Measurements from ENCODE around the gene DNAAF8.
"Not testable (repeated sequence)": the region's sequence is repeated elsewhere in the genome, so short reads cannot be mapped to it uniquely, and the experiment has no call there.

DNAAF8 gene

DNA sequence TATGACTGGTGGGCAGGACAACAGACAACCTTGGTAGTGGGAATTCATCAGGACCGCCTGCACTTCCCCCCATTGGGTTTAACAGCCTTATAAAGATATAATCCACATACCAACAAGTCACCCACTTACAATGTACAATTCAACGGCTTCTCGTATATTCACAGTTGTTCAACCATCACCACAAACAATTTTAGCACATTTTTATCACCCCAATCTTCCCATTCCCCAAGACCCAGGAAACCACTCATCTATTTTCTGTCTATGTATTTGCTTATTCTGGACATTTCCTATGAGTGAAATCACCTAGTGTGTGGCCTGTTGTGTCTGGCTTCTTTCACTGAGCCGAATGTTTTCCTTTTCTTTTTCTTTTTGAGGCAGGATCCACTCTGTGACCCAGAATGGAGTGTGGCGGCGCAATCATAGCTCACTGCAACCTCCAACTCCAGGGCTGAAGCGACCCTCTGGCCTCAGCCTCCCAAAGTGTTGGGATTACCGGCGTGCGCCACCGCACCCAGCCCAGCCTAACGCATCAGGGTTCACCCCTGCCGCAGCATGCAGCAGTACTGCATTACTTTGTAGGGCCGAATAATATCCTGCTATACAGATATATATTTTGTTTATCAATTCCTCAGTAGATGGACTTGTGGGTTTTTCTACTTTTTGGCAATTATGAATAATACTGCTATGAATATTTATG lies 11.1 kb upstream of the DNAAF8 start:
- no peak for DNase-seq (ENCODE audit: low spot score)

DNA sequence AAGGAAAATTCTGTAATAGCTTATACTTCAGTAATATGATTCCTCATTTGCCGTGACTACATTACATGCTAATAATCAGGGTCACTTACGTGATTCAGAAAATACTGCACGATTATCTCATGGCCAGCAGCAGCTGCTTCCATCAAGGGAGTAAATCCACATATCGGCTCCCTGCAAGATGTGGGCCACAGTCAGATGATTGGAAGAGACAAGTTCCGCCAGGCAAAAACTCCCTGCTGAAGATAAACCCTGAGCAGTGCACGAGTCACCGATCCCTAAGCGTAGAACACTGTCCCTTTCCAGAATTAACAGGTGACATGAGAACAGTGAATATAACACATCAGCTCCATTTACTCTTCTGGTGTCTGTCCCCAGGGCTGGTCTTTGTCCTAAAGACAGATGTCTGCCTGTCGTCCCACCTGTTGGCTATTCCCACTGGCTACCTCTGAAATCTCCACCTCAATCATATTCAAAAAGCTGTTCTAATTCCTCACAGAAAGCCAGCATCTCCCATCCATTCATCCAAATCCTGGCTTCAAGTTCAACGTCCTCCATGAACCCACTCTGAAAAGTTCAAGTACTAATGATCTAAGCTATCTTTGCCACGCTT lies 9.6 kb upstream of the DNAAF8 start:
- DNase-seq (ENCODE audit: low spot score) = no peak

DNA sequence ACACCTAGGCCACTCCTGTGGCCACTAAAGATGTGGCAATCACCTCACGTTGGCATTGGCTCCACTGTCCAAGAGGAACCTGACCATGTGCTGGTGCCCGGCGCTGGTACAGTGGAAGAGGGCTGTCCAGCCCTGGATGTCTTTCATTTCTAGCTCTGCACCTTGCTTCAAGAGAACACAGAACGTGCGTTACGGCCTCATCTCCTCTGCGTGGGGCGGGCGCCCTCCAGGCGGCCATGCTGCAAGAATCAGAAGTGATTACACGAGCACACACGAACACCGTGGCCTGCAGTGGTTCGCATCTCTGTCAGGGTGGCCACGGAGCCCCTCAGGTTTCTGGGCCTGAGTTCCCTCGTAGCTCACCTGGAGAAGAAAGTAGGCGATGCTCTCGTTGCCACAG lies 7.7 kb upstream of the DNAAF8 start:
- DNase-seq (ENCODE audit: low spot score) = no peak

DNA sequence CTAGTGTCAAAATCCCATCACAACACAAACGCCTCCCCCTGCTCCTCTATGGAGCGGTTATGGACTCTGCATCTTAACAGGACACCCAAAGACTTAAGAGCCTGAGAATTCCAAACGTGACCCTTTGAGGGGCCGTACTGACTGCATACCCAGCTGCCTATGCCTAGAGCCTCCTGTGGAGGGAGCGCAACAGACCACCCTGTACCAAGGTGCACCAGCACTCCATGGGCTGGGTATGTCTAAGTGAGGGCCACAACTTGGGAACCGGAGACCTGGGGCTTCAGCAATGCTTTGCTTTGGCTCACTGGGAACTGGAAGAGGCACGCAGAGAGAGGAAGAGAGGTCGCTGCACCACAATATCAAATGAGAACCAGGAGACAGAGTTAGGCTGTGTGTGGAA lies 5.7 kb upstream of the DNAAF8 start:
- DNase-seq (ENCODE audit: low spot score) = no peak

DNA sequence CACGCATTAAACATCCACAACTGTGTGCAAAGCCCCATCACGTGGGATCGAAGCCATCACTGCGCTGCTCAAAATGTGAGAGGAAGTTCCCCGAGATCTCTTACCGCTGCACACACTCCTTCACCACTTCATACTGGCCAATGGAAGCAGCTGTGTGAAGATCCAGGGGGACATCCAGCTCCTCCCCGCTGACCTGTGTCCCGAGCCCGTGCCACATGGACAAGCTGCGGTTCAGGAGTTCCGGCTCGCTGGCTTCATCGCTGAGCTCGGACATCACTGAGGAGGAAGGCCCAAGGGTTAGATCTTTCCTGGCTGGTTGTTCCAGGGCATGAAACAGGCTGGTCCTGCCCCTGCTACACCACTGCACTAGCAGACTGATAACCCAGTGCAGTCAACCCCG lies 4.5 kb upstream of the DNAAF8 start:
- DNase-seq (ENCODE audit: low spot score) = no peak

DNA sequence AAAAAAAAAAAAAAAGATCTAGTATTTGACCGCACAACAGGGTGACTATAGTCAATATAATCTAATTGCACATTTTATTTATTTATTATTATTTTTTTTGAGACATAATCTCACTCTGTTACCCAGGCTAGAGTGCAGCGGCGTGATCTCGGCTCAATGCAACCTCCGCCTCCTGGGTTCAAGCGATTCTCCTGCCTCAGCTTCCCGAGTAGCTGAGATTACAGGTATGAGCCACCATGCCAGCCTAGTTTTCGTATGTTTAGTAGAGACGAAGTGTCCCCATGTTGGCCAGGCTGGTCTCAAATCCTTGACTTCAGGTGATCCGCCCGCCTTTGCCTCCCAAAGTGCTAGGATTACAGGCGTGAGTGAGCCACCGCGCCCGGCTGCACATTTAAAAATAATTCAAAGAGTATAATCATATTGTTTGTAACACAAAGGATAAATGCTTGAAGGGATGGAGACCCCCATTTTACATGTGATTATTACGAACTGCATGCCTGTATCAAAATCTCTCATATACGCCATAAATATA lies 1.1 kb upstream of the DNAAF8 start:
- no peak for DNase-seq (ENCODE audit: low spot score)

DNA sequence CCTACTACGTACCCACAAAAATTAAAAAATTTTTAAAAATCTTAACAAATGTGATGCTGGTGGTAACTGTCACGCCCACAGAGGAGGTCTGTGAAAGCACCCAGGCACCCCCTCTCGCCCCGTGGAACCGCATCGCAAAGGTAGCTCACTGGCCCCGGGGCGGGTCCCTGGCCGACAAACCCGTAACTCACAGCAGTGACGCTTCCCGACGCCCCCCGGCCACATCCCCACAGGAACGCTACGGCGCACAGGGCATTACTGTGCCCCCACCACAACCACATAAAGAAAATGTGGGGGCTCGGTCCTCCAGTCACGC lies 632 bp upstream of the DNAAF8 start:
- DNase-seq (ENCODE audit: low spot score) = no peak

DNA sequence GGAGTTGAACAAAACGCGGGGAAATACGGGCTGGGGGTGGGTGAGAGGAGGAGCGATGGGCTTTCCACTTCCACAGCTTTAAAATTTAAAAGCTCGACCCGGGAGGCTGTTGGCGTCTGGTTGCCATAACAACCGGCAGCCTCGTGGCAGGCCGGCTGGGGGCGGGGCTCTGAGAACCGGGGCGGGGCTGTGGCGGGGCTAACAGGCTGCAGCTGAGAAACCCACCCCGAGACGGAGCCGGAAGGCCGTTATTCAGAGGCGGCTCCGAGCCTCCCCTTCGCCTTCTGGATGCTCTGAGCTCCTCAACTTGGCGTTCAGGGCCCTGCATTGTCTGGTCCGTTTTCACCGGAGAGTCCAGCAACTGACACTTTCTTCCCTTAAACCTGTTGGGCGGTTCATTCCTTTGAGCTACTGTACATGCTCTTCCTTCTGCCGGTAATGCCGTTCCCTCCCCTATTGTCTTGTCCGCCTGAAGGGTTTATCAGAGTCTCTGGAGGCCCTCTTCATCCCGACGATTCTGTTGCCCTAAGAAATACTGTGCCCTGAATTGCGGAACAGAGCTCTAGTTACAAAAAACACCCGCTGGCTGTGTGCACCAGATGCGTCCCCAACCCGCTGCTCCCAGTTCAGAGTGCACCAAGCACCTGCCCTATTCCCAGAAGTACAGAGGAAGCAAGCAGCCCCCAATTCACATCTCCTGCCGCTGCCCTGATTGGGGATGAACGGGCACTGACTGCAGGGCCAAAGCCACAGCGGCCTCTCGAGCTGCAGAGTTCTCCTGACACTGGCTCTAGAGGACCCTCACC lies 596 bp downstream of the DNAAF8 start:
- peak; percentile 85 for DNase-seq (ENCODE audit: low spot score)

DNA sequence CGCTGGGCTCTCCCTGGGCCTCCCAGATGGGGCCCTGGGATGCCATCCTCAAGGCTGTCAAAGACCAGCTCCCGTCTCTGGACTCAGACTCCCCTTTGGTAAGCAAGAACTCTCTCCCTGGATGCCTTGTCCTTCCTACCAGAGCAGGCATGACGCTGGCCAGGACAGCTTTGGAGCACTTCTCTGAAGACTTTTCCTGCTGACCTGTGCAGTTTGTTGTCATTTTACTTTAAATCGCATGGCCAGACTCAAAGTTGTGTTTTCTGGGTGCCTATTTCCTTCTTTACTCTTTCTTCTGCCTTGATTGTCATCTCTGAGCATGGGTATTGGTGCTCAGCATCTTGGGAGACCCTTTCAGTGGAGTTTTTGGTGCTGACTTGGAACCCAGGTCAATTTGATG lies 2.2 kb downstream of the DNAAF8 start:
- DNase-seq (ENCODE audit: low spot score) = no peak

DNA sequence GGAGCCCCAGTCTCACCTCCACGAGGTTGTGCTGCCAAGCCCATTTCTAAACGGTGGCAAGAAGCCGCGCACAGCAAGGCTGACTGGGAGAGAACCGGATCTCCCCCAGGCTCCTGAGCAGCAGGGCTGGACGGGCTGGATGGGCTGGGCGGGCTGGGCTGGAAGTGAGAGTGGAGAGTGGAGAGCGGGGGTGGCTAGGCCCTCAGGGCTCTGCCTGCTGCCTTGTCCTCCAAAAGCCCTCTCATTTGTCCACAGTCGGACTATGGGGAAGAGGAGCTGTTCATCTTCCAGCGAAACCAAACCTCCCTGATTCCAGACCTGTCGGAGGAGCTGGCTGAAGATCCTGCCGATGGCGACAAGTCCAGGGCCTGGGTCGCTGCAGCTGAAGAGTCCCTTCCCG lies 3.2 kb downstream of the DNAAF8 start:
- DNase-seq (ENCODE audit: low spot score) = no peak

DNA sequence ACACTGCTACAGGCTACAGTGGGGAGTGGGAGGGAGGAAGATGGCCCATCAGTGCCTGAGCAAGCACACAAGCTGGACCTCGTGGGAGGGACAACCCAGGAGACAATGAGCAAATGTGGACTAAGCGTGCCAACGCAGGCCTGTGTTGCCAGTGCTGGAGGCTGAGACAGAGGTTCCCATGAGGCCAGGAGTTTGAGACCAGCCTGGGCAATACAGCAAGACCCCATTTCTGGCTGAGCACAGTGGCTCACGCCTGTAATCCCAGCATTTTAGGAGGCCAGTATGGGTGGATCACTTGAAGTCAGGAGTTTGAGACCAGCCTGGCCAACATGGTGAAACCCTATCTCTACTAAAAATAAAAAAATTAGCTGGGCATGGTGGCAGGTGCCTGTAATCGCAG lies 4.0 kb downstream of the DNAAF8 start:
- not testable (repeated sequence) for DNase-seq (ENCODE audit: low spot score)

DNA sequence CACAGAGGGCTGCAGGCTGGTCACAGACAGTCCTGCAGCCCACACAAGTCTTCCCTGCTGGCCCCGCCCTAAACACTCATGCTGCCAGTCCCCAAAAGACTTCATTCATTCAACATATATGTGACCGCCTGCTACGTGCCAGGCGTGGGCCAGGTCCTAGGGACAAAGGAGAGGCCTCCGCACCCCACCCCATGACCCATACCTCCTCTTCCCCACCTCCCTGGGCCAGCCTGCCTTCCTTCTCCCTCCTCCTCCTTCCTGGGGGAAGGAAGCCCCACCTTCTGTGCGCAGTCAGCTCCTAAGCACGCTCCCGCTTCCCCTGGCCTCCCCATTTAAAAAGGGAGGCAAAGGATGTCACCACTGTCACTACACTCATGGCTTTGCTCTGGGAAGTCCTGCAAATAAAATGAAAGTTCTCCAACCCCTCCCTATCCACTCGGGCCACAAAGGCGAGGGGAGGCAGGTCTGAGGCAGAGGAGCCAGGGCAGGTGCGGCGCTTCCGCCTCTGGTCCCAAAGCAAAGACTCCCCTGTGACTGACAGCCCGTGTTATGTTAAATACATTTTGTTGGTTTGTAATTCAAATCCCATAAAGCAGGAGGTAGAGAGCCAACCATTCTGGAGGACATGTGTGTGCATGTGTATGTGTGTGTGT lies 9.0 kb downstream of the DNAAF8 start:
- no peak for DNase-seq (ENCODE audit: low spot score)

DNA sequence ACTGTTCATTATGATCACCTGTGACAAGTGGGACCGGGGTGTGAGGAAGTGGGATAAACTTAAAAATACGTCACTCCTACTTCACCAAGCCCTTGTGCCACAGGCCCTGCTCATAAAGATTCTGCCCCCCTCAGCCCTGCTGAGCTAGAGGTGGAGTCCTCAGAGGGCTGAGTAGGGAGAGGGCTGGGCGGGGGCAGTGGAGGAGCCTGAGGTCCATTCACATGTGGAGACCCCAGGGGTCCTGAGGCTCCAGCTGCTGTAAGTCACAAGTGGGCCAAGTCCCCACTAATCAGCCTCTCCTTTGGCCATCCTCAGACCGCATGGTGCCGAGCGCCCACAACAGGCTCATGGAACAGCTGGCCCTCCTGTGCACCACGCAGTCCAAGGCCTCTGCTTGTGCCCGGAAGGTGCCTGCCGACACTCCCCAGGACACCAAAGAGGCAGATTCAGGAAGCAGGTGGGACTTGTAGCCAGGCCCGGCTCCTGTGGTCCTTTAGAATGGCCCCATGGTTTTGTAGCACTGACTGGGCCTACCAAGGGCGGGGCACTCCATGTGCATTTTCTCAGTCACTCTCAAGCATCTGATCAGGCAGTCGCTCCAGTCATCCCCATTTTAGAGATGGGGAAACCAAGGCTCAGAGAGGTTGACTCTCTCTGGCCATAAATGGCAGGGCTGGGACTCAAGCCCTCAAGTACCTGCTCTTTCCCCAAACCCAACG lies 10.4 kb downstream of the DNAAF8 start:
- DNase-seq (ENCODE audit: low spot score) = no peak

DNA sequence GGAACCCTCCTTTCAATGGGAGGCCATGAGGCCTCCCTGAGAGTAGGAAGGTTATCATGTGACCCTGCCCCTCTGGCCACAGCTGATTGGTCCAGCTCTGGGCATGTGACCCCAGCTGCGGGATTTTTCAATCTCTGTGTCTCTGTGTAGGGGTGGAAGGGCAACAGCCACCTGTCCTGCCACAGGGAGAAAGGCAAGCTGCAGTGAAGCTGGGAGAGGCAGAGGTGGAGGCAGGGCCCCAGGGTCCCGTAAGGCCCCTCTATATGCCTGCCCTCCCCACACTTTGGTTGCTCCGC lies 10.9 kb downstream of the DNAAF8 start:
- no peak for DNase-seq (ENCODE audit: low spot score)

DNA sequence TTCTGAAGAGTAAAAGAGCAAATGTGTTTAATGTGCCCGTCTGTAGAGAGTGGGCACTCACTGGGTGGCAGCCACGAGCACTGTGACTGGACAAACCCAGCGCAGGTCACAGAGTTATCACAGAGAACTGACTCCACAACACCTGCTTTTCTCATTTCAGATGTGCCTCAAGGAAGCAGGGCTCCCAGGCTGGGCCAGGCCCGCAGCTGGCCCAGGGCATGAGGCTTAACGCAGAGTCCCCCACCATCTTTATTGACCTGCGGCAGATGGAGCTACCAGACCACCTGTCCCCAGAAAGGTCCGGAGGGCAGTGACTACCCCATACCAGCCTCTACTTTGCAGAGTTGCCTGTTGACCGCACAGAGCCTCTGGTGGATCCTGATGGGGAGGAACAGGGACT lies 11.9 kb downstream of the DNAAF8 start:
- DNase-seq (ENCODE audit: low spot score) = no peak

DNA sequence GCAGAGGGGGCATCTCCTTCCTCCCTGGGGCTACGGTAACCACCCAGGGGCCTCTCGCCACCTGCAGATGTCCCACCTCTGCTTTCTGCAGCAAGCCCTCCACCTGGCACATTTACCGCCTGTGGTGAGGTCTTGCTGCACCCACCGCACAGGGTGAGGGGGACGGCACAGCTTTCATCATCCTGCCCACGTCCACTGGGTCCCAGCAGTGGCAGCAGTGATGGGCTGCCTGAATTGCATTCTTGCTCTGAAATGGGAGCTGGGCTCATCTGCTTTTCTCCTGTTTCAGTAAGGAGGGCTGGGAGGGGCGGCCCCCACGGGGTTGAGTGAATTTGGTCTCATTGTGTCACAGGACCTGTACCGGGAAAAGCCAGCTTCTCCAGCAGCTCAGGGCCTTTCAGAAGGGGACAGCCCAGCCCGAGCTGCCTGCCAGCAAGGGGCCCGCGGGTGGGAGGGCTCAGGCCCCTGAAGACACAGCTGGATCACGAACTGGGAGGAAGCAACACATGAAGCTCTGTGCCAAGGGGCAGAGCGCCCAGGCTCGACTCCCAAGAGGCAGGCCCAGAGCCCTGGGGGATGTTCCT lies 12.7 kb downstream of the DNAAF8 start:
- no peak for DNase-seq (ENCODE audit: low spot score)

DNA sequence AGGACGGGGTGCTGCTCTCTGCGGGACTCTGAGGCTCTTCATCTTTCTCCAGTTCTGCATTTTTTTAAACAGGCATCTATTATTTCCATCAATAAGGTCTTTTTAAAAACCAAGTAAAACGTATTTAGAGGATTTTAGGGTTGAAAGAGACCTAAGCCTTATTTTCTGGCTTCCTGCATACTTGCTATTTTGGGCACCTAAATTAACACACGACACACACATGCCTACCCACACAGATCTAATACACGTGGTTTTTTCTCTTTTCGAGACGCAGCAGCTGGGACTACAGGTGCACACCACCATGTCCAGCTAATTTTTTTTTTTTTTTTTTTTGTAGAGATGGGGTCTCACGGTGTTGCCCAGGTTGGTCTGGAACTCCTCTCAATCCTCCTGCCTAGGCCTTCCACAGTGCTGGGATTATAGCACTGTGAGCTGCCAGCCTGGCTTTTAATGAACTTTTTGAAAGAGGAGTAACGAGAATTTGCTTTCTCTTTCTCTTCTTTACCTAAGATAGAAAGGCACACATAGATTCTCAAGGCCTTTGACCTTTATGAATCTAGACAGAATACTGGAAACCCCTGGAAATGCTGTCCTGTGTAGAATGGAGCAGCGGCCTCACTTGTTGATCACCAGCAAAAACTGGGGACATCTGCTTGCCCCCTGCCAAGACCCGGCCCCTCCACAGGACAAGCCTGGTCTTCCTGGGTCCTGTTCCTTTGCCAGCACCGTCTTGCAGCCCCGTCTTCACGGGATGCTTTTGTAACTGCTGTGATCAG lies 13.8 kb downstream of the DNAAF8 start:
- DNase-seq (ENCODE audit: low spot score) = no peak

DNA sequence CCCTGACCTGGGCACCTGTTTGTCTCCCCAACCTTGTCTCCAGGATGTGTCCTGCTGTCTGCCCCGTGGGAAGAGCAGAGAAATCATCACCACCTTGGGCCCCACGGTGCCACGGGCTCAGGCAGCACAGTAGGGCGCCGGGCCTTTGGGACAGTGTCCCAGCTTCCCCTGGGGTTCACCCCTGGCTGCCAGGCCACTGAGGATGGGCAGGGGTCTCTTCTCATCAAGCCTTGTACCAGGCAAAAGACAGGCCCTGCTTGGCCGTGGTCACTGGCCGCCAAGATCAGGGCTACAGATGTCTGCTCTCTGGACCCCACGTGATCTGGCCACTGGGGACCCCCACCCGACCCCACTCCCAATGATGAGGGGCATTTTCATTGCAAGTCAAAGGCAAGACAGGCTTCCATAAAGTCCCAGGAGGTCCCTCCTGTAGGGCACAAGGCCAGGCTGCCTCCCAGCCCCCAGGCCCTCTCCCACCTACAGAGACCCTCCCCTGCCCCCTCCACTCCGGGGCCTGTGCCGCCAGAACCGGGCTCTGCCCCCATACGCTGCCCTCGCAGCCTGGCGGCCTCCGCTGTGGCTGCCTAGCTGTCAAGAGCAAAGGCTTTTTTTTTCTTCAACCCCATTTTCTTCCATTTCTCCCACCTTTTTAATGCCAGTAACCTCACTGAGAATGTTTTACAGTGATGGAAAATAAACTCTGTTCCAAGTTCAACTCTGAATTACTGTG lies 14.5 kb downstream of the DNAAF8 start:
- DNase-seq (ENCODE audit: low spot score) = no peak

DNA sequence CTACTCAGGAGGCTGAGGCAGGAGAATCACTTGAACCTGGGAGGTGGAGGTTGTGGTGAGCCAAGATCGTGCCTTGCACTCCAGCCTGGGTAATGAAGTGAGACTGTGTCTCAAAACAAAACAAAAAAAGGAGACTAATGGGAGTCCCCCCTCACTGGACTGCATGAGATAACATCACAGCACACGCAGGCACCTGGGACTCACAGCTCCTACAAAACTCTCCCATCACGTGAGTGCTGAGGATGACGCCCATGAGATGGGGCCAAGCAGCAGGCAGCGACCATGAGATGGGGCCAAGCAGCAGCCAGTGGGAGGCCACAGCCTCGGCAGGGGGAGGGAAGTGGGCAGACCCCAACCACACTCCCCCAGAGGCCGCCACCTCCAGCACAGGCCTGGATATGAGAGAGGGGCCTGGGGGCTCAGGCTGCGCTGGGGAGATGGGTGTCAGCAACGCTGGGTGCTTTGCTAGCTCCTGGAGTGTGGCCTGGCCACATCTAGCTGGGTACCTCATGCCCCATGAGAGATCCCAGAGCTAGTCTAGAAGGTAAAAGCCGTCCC lies 15.4 kb downstream of the DNAAF8 start:
- DNase-seq (ENCODE audit: low spot score) = no peak

DNA sequence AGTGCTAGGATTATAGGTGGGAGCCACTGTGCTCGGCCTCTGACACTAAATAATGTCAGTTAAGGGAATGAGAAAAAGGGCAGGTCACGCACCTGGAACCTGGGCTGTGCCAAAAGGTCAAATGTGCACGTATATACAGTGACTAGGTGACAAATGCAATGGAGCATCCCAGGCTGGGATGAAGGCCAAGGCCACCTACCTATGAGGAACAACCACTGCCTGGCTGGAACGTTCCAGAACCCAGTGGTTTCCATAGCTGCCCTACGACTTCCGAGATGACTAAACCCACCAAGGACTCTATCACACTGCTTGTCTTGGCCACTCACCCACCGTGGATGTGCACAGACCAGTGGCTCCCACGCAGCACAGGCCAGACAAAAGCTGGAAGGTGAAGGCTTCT lies 16.6 kb downstream of the DNAAF8 start:
- no peak for DNase-seq (ENCODE audit: low spot score)
